ENCODE results near the gene UBE4B.

DNA sequence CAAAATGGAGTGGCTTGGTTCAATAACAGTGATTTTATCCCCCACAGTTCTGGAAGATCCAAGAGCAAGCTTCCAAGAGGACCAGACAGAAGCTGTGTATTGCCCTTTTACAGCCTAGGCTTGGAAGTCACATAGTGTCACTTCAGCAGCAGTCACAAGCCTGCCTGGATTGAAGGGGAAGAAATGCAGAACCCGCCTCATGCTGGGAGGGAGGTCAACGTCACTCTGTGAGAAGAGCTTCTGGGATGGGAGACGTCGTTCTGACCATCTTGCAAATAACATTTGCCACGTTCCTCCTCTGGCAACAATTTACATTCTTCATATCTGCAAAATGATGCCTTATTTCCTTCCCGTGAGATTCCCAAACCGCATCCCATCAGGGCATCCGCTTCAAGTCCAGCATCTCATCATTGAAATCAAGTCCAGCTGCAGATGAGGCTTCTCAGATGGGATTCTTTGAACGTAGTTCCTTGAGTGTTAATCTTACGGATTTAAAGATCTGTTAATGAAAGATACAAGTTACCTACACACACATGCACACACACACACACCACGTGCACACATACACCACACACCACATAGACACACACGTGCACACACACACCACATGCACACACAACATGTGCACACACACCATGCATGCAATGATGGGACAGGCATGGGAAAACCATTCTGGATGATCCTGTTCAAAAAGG lies 153.7 kb downstream of the UBE4B start:
- no peak for TF ChIP-seq POU2F2 (IDR thresholded peaks at IDR 0.05; ENCODE audit: low read depth, low read length)
- no peak for TF ChIP-seq POLR2AphosphoS5 (IDR thresholded peaks at IDR 0.05; ENCODE audit: low read depth, low read length)
- TF ChIP-seq TAF1 (IDR thresholded peaks at IDR 0.05; ENCODE audit: low read depth, low read length): no peak
- TF ChIP-seq POLR2A (IDR thresholded peaks at IDR 0.05; ENCODE audit: low read depth, low read length): no peak
- TF ChIP-seq SPI1 (IDR thresholded peaks at IDR 0.05; ENCODE audit: low read depth, low read length): no peak
